ENCODE measurements around the gene STARD9. TPM values are rescaled to one million over a fixed set of nuclear protein-coding genes. Genes with fewer than 3 reads are reported as not detected.

Gene STARD9
- total and polyA plus RNA-seq, 2 of the 4 experiments (the other 2 are of a cell fraction) = 2.0 to 3.2 TPM

DNA sequence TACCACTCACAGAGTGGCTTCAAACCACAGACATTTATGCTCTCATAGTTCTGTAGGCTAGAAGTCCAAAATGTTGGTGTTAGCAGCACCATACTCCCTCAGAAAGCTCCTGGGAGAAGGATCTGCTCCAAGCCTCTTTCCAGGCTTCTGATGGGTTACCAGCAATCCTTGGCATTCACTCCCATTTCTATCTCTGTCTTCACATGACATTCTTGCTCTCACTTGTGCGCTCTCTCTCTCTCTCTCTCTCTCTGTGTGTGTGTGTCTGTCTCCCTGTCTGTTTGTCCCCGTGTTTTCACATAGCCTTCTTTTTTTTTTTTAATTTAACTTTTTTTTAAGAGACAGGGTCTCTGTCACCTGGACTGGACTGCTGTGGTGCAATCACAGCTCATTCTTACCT lies 135.3 kb downstream of the STARD9 start:
- no peaks in the 10 kb centered on the region; the same call in 1 of the 2 replicates for H3K9me1 ChIP-seq (ENCODE audit: insufficient read depth, low read length)
- H3K4ac ChIP-seq (ENCODE audit: low read depth, low read length) = no peak overlapping the region
- H4K8ac ChIP-seq (ENCODE audit: low read depth in 2 of 2, low read length in 2 of 2) = no peak overlapping the region
- H2AFZ ChIP-seq (replicated peaks; ENCODE audit: low read length, poor library complexity) = no peak overlapping the region
- TF ChIP-seq FOS (IDR thresholded peaks at IDR 0.05; ENCODE audit: low read depth, low read length) (no peak), CEBPB (IDR thresholded peaks at IDR 0.05; ENCODE audit: low read depth, low read length) (no peak), ELK1 (IDR thresholded peaks at IDR 0.05; ENCODE audit: borderline replicate concordance, low read depth, low read length) (no peak), NFE2L2 (IDR thresholded peaks at IDR 0.05; ENCODE audit: low read depth, low read length) (no peak), CHD1 (IDR thresholded peaks at IDR 0.05; ENCODE audit: low read depth, low read length) (no peak), SMC3 (IDR thresholded peaks at IDR 0.05; ENCODE audit: low read depth, low read length) (no peak), POLR2A (IDR thresholded peaks at IDR 0.05; ENCODE audit: low read depth, low read length) (no peak), MAFK (IDR thresholded peaks at IDR 0.05; ENCODE audit: low read depth, low read length) (no peak), CTCF (conservative IDR thresholded peaks at IDR 0.05; ENCODE audit: low read depth, low read length) (no peak), MXI1 (IDR thresholded peaks at IDR 0.05; ENCODE audit: borderline replicate concordance, low read depth, low read length) (no peak), MAZ (IDR thresholded peaks at IDR 0.05; ENCODE audit: borderline replicate concordance, low read depth, low read length) (no peak), RAD21 (IDR thresholded peaks at IDR 0.05; ENCODE audit: low read length) (no peak), BHLHE40 (IDR thresholded peaks at IDR 0.05; ENCODE audit: low read depth, low read length) (no peak), RCOR1 (IDR thresholded peaks at IDR 0.05; ENCODE audit: insufficient replicate concordance, low read length) (no peak)
- TF ChIP-seq, protein P1, sequence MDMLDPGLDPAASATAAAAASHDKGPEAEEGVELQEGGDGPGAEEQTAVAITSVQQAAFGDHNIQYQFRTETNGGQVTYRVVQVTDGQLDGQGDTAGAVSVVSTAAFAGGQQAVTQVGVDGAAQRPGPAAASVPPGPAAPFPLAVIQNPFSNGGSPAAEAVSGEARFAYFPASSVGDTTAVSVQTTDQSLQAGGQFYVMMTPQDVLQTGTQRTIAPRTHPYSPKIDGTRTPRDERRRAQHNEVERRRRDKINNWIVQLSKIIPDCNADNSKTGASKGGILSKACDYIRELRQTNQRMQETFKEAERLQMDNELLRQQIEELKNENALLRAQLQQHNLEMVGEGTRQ (IDR thresholded peaks at IDR 0.05; ENCODE audit: low read depth, low read length) = no peak
- no TSS peak for BruUV-seq (replicated peaks)
- H3K14ac ChIP-seq (replicated peaks; ENCODE audit: low read depth, low read length) = no peak overlapping the region
- no peak overlapping the region for H3K56ac ChIP-seq (ENCODE audit: extremely low read depth, insufficient read depth, low read length)
- no peak overlapping the region for H2BK15ac ChIP-seq (ENCODE audit: low read depth, low read length)
- in situ Hi-C loops (cut with MboI; ENCODE audit: low sequenced_read_pairs) = loop anchor here (5.0 kb wide), 1 partner anchor 212 kb away; the partner anchor contains the start of gene TTBK2
- intact Hi-C loops (cut with micrococcal nuclease) = no loop called here
- WGBS, 2 experiments (ENCODE audit: extremely low coverage in 2 of 2, insufficient read length in 1 of 2) = no CpG with 5 or more reads among the region's 2 CpGs
- no peaks in the 10 kb centered on the region for H3K27me3 ChIP-seq (ENCODE audit: control insufficient read depth, insufficient read depth, low read length)
- H3K27ac ChIP-seq (ENCODE audit: insufficient read depth, low read length) = no peak overlapping the region
- no peaks in the 10 kb centered on the region for H3K36me3 ChIP-seq (ENCODE audit: control insufficient read depth, insufficient read depth, low read length)
- no peak overlapping the region for H4K5ac ChIP-seq (ENCODE audit: low read depth, low read length)
- H3K18ac ChIP-seq (ENCODE audit: low read depth, low read length) = no peak overlapping the region
- ChIA-PET POLR2A (ENCODE audit: unreplicated experiment) (no interaction called here), CTCF (no interaction called here)
- H3K4me1 ChIP-seq (ENCODE audit: control insufficient read depth, insufficient read depth, low read length) = peaks cover 1% of the 10 kb centered on the region; the same call in 1 of the 2 replicates
- no peak overlapping the region for H3K23ac ChIP-seq (ENCODE audit: low read depth, low read length)
- no peak overlapping the region for H2BK120ac ChIP-seq (ENCODE audit: low read depth, low read length)
- DNase-seq = no peak
- no peak overlapping the region for H2AK5ac ChIP-seq (ENCODE audit: low read depth, low read length)
- no peaks in the 10 kb centered on the region for H4K20me1 ChIP-seq (ENCODE audit: insufficient read depth, low read length)
- no peak overlapping the region for H4K91ac ChIP-seq (ENCODE audit: insufficient read depth, low read depth, low read length)
- no peak overlapping the region for H2BK5ac ChIP-seq (ENCODE audit: low read depth, low read length, poor library complexity, severe bottlenecking)
- ATAC-seq (ENCODE audit: low read depth) = no peak
- H3K4me2 ChIP-seq (ENCODE audit: low read depth, low read length) = no peak overlapping the region
- H3K79me1 ChIP-seq (ENCODE audit: low read depth in 1 of 2, low read length in 2 of 2) = peaks cover 0 to 6% of the 10 kb centered on the region in 2 experiments; a peak in 1 of 4 replicates
- no peak overlapping the region for H2BK20ac ChIP-seq (ENCODE audit: low read depth, low read length)
- no peak overlapping the region for H3K9ac ChIP-seq (ENCODE audit: low read depth, low read length)
- H3K9me3 ChIP-seq (ENCODE audit: control insufficient read depth, insufficient read depth, low read length) = no peaks in the 10 kb centered on the region
- no peak overlapping the region for H2AK9ac ChIP-seq (replicated peaks; ENCODE audit: low read depth, low read length, poor library complexity)
- dilution Hi-C loops (cut with HindIII; ENCODE audit: low sequenced_read_pairs, unreplicated experiment) = no loop called here
- no peak overlapping the region for H3K4me3 ChIP-seq (ENCODE audit: insufficient read depth, low read depth, low read length)

Data from IMR-90 (cell line).